HG02759 (cell line): Measurements from ENCODE around the gene HOPX.
"Not testable (repeated sequence)": the region's sequence is repeated elsewhere in the genome, so short reads cannot be mapped to it uniquely, and the experiment has no call there.

Experiments used
- ATAC-seq: cut with Tn5 transposase; IDR thresholded peaks from one replicate; pipeline ENCODE4 v1.9.1; 2021; ENCODE audit warnings: mild to moderate bottlenecking, moderate library complexity; ENCODE audit not compliant: unreplicated experiment

HOPX gene, protein sequence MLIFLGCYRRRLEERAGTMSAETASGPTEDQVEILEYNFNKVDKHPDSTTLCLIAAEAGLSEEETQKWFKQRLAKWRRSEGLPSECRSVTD

DNA sequence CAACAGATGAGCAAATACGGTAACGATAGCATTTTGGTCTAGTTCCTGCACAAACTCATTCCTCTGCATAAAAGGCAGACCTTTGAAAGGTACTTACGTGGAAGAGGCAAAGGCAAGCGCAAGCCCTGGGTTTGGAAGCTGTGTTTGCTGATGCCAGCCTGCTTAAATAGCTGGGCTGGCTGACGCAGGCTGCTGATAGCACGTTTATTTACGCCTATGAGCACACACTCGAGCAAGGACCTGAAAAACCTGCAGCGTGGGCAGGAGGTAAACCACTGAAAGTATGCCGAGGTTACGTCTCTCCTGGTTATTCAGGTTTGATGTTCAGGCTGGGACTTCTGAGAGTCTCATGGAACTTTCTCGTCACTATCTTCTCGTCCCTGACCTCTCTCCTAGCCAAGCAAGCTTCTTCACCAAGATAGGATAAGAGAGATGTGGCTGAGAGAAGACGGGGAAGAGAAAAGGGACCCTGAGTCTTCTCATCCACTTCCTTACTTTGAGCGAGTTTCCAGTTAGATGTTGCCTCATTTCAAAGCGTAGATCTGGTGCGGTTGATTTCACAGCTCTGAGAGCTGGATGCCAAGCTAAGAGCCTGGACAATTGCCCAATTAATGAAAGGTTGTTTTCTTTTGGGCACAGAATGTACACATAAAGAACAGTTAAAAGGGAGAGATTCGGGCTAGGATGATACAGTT lies at the start of gene HOPX:
Gene HOPX, minus strand, starts transcription at position 139 of the 695 bp plus-strand sequence. CDS start 23,480 bp downstream, outside the sequence.
- ATAC-seq: peak; percentile 81

GRCh38 chr4:56730097-56730496 lies 49.0 kb upstream of the HOPX start:
- ATAC-seq: no peak

DNA sequence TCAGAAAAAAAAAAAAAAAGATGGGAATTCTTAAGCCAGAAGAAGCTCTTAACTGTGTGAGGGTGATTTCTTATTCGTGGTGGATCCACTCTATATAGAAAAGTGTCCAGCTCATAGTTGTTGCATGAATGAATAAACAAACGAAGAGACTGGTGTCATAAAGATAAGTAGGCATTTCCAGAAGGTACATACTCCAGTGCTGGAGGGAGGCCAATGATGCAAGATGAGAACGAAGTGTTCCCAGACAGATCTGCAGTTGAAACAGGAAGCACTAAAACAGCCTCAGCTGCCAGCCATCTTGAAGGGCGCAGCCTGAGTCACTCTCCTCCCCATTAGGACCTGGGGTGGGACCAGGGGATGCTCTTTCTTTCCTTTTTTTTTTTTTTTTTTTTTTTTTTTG lies 47.4 kb upstream of the HOPX start:
- no peak for ATAC-seq

GRCh38 chr4:56727150-56727549 lies 46.1 kb upstream of the HOPX start:
- ATAC-seq: no peak

DNA sequence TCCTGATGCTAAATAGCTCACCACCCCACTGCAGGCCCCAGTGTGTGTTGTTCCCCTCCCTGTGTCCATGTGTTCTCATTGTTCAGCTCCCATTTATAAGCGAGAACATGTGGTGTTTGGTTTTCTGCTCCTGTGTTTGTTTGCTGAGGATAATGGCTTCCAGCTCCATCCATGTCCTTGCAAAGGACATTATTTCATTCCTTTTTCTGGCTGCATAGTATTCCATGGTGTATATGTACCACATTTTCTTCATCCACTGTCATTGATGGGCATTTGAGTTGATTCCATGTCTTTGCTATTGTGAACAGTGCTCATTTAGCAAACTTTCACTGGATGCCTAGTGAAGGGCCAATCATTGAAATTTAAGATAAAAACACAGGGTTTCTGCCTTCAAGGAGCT lies 45.5 kb upstream of the HOPX start:
- ATAC-seq: not testable (repeated sequence)

- peak; percentile 9 for ATAC-seq
These were observed 42.6 kb upstream of the HOPX start for GRCh38 chr4:56723659-56724230.

- ATAC-seq: peak; percentile 67
These were observed 42.1 kb upstream of the HOPX start for GRCh38 chr4:56723201-56723605.

- ATAC-seq: no peak
These were observed 27.1 kb upstream of the HOPX start for GRCh38 chr4:56708146-56708545.

DNA sequence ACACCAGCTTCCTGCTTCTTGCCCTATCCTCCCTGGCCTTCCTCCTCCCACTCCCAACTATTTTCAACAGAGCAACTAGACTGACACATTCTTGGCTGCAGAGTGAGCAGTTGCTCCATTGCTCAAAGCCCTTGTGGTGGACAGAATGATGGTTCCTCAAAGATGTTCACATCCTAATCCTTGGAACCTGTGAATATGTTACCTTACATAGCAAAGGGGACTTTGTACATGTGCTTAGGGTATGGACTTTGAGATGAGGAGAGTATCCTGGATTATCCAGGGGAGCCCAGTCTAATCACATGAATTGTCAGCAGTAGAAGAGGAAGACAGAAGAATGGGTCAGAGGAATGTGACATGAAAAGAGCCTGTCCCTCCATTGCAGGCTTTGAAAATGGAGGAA lies 24.9 kb upstream of the HOPX start:
- no peak for ATAC-seq

- ATAC-seq: no peak
These were observed 24.2 kb upstream of the HOPX start for GRCh38 chr4:56705334-56705733.

- ATAC-seq: no peak
These were observed 23.2 kb upstream of the HOPX start for GRCh38 chr4:56704089-56704871.

- no peak for ATAC-seq
These were observed 22.3 kb upstream of the HOPX start for GRCh38 chr4:56703378-56703777.

- ATAC-seq: no peak
These were observed 20.5 kb upstream of the HOPX start for GRCh38 chr4:56701644-56702043.

- no peak for ATAC-seq
These were observed 20.0 kb upstream of the HOPX start for GRCh38 chr4:56701161-56701480.

- no peak for ATAC-seq
These were observed 18.5 kb upstream of the HOPX start for GRCh38 chr4:56699537-56700105.

DNA sequence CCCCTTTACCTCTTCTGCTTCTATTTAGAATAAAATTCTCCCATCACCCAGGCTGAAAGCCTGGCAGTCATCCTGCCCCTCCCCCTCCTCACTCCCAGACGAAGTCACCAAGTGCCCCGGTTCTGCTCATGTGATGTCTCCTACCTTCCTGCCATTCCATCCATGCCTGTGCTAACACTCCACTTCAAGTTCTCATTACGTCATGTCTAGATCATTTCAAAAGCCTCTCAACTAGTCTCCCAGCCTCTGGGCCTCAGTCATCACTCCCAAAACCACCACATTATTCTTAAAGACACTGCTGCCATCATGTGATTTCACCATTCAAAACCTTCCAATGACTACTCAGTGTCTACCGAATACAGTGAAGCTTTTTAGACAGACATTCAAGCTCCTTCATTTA lies 17.2 kb upstream of the HOPX start:
- no peak for ATAC-seq

- no peak for ATAC-seq
These were observed 15.0 kb upstream of the HOPX start for GRCh38 chr4:56696056-56696455.

DNA sequence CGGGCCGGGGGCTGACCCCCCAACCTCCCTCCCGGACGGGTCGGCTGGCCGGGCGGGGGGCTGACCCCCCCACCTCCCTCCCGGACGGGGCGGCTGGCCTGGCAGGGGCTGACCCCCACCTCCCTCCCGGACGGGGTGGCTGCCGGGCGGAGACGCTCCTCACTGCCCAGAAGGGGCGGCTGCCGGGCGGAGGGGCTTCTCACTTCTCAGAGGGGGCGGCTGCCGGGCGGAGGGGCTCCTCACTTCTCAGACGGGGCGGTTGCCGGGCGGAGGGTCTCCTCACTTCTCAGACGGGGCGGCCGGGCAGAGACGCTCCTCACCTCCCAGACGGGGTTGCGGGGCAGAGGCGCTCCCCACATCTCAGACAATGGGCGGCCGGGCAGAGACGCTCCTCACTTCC lies 12.4 kb upstream of the HOPX start:
- not testable (repeated sequence) for ATAC-seq

DNA sequence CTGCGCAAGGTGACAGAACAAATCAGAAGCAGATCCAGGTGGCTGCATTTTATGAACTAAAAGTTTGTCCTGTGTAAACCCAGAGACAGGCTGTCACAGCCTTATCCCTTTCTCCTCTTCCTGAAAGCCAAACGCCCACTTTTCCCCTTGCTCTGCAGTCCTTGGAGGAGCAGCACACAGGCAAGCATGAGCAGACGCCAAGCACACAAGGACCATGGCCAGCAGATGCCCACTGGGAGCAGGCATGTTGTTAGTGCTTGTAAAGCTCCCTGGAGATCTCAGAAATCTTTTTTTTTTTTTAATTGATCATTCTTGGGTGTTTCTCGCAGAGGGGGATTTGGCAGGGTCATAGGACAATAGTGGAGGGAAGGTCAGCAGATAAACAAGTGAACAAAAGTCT lies 11.5 kb upstream of the HOPX start:
- ATAC-seq: no peak

- ATAC-seq: no peak
These were observed 10.3 kb upstream of the HOPX start for GRCh38 chr4:56691425-56691824.

DNA sequence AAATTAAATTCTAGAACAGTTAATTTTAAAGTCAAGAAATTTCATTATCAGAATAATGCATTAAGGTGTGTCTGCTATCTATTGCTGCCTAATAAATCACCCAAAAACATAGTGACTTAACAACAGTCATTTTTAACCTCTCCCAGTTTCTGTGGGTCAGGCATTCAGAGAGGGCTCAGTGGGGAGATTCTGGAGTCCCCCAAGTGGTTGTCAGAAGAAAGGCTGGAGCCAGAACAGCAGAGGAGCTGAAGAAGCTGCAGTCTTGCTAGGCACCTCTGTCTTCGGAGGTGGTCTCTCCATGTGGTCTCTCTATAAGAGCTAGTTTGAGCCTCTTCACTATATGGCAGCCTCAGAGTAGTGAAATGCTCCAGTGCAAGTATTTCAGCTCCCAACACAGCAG lies 9.3 kb upstream of the HOPX start:
- ATAC-seq: no peak
